Skin epidermis (tissue), 12 donors: ENCODE measurements around the gene ITGAL.
A peak's percentile ranks its signal among the peaks of the same experiment; 100 is the strongest.

Experiments used
- H3K27ac ChIP-seq, 21 experiments: fragments of 200-600 bp; sonication (generic) in 11 of 21; one replicate each; pipeline ENCODE4 v1.5.0; 2020; ENCODE audit warnings: mild to moderate bottlenecking in 3 of 21, inconsistent platforms in 2 of 21, moderate library complexity in 2 of 21
- H3K4me3 ChIP-seq, 7 experiments: fragments of 200-600 bp; sonication (generic) in 2 of 7; one replicate each; pipeline ENCODE4 v1.5.0; 2020; ENCODE audit warnings: inconsistent platforms in 2 of 7, mild to moderate bottlenecking in 2 of 7, moderate library complexity in 1 of 7

Gene ITGAL

DNA sequence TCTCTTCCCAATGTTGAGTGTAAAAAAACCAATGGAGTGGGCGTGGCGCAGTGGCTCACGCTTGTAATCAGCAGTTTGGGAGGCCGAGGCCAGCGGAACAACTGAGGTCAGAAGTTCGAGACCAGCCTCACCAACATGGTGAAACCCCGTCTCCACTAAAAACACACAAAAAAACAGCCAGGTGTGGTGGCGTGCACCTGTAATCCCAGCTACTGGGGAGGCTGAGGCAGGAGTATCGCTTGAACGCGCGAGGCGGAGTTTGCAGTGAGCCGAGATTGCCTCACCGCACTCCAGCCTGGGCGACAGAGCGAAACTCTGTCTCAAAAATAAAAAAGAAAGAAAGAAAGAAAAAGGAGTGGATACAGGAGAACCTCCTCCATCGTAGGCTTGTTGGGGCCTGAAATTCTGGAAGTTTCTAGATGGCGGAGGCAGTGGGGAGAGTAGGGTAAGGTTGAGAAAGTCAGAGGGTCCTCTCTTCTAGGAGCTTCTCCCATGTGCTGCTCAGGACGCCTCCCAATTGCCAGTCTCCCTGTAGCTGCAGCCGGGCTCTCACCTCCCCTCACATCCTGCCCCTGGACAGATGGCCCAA lies 86.3 kb downstream of the ITGAL start:
- Histone ChIP-seq H3K27ac (peak overlapping the region in 20 of 21 experiments; percentile 34 to 97 (median 90)), H3K4me3 (peak overlapping the region in 6 of 7 experiments; percentile 62 to 93 (median 82))

DNA sequence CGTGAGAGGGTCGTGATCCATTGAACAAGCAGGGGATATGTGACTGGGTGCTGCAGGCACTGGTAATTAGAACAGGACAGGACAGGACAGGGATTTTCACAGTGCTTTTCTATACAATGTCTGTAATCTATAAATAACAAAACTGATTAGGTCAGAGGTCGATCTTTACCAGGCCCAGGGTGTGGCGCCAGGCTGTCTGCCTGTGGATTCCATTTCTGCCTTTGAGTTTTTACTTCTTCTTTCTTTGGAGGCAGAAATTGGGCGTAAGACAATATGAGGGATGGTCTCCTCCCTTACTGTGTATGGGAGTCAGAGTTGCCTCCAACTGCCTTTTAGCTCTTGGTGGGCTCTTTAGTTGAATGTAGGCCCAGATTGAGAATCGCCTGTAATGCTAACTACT lies 87.1 kb downstream of the ITGAL start:
- peak overlapping the region in 5 of 21 experiments; percentile 13 to 97 (median 36) for H3K27ac ChIP-seq
- H3K4me3 ChIP-seq = no peak overlapping the region

DNA sequence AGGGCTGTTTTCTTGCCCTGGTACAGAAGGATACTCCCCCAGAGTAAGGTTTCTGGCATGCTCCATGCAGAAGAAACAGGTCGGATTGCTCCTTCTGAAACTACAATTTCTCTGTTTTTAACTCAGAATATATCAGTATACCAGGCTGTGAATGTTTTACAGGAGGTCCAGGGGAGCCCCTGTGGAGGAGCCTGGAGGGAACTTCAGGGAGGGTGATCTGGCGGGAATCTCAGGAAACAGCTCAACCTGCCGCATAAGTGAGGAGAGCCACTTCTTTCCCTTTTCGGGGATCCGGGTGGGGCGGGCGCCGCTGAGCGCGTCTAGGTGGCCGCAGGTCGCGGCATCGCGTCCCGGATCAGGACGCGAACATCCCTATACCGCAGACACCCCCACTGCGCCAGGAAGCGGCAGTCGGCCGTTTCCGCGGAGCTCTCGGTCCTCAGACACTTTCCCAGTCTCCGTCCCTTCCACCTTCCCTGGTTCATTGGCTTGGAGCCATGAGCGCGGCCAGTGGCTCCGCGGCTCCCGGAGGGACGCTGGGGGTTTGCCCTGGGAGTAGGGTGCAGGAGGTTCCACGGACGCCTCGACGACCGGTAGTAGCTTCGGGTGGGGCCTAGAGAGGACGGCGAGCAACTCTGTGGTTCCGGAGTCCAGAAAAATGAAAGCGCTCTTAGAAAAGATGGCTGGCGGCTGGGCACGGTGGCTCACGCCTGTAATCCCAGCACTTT lies 88.7 kb downstream of the ITGAL start:
- H3K4me3 ChIP-seq = peak overlapping the region; percentile 27 to 46 (median 37)
- peak overlapping the region in 20 of 21 experiments; percentile 10 to 90 (median 78) for H3K27ac ChIP-seq

DNA sequence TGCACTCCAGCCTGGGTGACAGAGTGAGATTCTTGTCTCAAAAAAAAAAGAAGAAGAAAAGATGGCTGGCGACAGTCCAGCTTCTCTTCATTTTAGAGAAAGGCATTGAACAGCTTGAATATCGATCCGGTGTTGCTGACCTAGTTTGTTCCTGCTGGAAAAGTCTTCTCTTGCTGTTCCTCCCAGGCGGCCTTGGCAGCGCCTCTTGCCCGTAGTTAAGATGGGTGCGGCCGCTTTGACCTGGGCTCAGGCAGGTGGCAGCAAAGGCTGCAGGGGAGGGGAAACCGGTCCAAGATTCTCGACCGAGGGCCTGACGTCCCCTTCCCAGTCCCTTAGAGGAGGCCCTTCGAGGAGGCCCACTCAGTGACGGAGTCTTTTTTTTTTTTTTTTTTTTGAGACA lies 89.5 kb downstream of the ITGAL start:
- peak overlapping the region in 6 of 7 experiments; percentile 31 to 46 (median 39) for H3K4me3 ChIP-seq

DNA sequence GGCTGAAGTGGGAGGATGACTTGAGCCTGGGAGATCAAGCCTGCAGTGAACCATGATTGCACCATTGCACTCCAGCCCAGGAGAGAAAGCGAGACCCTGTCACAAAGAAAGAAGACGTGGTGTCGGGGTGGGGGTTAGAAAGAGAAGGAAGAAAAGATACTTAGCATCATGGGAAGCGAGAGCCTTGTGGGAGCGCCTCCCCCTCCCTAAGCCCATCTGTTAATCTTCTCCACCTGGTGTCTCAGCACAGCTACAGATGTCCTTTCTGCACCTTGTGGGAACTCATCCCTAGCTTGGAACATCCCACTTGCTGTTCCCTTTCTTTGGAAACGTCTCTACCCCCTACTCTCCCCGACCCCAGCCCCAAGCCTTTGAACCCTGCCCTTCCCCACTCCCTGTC lies 93.0 kb downstream of the ITGAL start:
- Histone ChIP-seq H3K4me3 (no peak overlapping the region), H3K27ac (no peak overlapping the region)

More for the DNA sequence above, 89.5 kb downstream of the ITGAL start:
- peak overlapping the region in 18 of 21 experiments; percentile 10 to 90 (median 80) for H3K27ac ChIP-seq

DNA sequence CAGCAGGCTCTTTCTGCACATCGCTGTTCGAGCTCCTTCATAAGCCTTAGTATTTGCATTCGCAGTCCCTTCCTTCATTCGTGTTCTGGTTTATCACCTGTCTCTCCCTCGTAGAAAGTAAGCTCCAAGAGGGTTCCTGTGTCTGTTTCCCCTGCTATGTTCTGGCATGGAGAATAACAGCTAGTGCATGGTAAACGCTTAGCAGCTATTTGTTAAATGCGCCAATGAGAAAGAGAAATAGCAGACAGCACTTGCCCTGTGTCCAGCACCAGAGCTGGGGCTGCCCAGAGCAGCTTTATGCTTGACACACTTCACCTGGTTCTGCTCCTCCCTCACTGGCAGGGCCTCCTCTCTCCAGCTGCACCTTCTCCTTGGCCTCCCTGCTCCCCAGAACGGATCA lies 93.4 kb downstream of the ITGAL start:
- no peak overlapping the region for H3K4me3 ChIP-seq
- no peak overlapping the region for H3K27ac ChIP-seq

DNA sequence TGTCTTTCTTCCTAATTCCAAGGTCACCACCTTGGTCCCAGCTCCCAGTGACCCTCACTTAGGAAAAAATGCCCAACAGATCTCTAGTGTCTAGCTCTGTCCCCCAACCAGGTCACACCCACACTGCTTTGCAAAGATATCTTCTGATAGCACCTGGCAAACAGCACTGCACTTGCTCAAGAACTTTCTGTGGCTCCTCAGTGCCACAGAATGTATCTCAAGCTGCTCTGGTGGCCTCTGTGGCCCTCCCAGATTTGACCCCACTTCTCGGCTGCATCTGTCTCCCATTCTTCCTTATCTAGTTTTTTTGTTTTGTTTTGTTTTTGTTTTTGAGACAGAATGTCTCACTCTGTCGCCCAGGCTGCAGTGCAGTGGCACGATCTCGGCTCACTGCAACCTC lies 94.0 kb downstream of the ITGAL start:
- Histone ChIP-seq H3K27ac (peak overlapping the region in 5 of 21 experiments; percentile 23 to 83 (median 76)), H3K4me3 (no peak overlapping the region)

DNA sequence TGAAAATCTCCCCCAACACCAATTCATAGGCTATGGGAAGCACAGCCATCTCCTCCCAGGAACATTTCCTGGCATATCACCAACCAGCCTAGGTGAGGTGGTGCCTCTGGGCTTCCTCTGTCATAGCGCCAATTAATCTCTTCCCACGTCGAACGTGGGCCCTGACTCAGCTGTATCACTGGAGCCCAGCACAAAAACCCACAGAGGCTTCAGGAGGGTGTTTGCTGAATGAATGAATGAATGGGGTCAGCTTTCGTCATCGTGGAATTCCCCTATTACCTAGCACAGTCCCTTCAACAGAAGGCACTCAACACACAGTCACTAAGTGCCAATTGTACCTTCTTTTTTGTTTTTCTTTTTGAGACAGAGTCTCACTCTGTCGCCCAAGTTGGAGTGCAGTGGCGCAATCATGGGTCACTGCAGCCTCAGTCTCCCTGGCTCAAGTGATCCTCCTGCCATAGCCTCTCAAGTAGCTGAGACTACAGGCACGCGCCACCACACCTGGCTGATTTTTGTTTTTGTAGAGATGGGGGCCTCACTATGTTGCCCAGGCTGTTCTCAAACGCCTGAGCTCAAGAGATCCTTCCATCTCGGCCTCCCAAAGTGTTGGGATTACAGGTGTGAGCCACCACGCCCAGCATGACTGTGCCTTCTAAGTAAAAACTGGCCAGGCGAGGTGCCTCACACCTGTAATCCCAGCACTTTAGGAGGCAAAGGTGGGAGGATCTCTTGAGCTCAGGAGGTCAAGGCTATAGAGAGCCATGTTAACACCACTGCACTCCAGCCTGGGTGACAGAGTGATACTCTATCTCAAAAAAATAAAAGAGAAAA lies 94.8 kb downstream of the ITGAL start:
- H3K27ac ChIP-seq = peak overlapping the region in 19 of 21 experiments; percentile 5 to 85 (median 68)
- no peak overlapping the region for H3K4me3 ChIP-seq

DNA sequence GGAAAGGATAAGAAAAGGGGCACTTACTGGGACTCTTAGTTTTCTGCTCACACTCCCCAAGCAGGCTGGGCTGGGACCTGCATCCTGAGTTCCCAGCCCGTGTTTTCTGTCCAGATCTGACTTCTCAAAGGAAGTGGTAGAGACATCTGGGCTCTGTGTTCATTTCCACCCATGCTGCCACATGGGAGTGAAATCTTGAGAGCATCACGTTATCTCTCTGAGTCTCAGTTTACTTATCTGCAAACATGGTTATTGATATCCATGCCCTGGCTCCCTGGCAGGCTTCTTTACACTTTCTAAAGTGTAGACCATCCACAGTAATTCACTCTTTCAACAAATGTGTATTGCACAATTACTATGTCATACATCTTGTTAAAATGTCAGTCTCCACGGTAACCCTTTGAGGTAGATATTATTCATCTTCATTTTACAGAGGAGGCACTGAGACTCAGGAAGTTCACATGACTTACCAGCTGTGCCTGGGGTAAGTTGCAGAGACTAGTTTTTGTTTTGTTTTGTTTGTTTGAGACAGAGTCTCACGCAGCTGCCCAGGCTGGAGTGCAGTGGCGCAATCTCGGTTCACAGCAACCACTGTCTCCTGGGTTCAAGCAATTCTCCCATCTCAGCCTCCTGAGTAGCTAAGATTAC lies 95.6 kb downstream of the ITGAL start:
- H3K4me3 ChIP-seq = no peak overlapping the region
- peak overlapping the region in 19 of 21 experiments; percentile 5 to 85 (median 68) for H3K27ac ChIP-seq

DNA sequence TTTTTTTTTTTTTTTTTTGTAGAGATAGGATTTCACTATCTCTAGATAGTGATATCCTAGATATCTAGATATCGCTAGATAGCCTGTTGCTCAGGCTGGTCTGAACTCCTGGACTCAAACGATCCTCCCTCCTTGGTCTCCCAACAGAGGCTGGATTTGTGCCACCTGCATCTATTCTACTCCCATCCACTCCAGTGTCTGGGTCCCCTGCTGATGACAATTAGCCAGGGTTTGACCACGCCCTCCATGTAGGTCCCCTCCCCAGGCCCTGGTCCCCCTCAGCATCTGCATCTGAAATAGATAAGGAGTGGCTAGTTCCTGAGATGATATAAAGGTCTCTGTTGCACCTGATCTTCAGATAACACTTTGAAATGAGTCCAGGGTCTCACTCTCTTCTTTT lies 96.7 kb downstream of the ITGAL start:
- no peak overlapping the region for H3K4me3 ChIP-seq
- H3K27ac ChIP-seq = peak overlapping the region in 5 of 21 experiments; percentile 68 to 100 (median 79)

DNA sequence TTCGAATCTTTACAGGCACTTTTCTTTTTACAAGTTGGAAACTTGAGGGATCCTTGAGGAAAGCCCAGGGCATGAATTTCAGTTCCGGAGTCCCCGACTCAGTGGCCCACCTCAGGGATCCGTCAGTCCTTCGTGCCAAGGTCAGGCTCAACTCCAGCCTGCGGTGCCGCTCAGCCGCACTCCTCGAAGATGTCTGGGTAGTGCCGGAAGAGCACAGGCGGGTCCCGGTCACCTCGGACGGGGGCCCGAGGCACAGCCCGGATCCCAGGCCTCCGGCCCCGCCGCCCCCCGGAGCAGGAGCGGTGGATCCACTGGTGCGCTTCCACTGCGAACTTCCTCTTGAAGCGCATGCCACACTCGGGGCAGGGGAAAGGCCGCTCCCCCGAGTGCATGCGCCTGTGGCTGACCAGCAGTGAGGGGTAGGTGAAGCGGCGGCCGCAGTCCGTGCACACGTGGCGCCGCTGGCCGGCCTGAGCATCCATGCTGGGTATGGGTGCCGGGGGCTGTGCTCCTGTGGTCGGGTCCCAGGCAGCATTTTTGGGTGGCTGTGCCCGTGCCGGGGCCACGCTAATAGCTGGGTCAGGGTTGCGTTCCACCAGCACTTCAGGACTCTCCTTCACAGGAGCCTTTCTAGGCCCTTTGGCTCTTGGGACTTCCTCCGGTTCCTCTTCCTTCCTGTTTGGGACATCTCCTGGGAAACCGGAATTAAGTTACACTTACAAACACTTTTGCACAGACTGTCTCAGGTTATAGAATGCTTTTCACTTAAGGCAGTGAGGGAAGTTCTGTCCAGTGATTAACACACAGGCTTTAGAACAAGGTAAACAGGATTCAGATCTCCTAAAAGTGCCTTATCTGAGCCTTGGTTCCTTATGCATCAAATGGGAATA lies 97.4 kb downstream of the ITGAL start:
- Histone ChIP-seq H3K4me3 (peak overlapping the region in 1 of 7 experiments; percentile 37), H3K27ac (peak overlapping the region in 15 of 21 experiments; percentile 18 to 100 (median 98))

DNA sequence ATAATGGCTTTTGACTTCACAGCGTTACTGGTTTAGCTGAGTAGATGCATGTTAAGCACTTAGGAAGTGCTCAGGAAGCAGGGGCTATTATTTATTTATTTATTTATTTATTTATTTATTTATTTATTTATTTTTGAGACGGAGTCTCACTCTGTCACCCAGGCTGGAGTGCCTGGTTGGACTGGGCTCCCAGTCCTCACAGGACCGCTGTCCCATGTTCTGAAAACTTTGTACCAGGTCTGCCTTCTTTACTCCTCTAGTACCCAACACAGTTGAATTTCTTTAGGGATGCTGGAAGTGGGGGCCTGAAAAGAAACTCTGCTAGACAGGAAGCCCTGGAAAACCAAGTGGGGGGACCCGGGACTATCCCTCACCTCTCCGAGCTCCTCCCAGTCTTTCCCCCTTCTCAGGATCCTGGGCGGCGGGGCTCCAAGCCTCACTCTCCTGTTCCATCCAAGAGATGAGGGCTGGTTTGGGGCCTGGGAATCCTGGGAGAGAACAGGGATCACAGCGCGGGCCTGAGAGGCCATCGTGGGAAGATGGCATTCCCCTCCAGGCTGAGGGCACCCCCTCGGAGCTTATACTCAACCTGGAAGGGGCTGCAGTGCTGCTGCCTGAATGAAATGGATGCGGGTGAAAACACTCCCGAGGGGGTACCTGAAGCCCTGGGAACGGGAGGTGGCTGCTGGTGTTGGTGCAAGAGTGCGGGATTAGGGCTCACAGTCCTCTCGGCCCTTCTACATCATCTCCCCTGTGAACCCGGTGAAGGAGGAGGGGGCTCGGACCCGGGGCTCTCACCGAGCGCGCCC lies 98.3 kb downstream of the ITGAL start:
- Histone ChIP-seq H3K4me3 (peak overlapping the region; percentile 37 to 84 (median 66)), H3K27ac (peak overlapping the region; percentile 91 to 100 (median 98))

DNA sequence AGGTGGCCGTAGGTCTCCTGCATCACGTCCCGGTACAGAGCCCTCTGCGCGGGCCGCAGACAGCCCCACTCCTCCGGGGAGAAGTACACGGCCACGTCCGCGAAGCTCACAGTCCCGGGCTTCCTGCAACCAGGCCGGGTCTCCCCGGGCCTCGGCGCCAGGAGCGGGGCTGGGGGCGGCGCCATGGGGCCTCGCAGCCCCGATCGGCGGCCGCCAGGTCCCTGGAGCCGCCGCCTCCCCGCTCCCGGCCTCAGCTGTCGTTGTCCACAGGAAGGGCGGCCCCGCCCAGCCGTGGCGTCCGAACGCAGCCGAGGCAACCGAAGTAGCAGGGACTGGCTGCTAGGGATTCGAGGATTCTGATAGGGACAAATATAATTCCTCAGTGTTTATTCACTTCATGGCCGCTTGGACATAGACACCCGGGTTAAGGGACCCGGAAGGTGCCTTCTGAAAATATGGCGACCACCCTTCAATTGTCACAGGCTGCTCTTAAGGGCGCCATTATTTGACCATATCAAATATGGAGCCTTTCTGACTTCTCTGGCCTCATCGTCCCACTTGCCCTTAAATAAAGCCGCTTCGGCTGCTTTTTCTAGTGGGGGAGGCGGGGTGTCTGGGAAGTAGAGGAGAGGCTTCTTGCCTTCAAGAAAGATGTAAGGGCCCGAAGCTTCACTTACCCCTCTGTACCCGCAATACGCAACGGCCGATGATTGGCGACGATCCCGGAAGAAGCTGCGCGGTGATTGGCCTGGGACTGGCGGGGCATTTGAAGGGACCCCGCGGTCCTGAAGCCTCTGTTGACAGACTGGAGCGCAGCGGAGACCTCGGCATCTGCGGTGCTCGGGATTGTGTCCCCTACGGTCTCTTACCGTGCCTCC lies 99.1 kb downstream of the ITGAL start, which contains the start of gene ZNF688:
Gene ZNF688, minus strand, starts transcription at position 270 of the 878 bp plus-strand sequence. Its CDS starts 85 bp downstream, at position 185.
- Histone ChIP-seq H3K4me3 (peak within 1 kb of the TSS; percentile 37 to 84 (median 66)), H3K27ac (peak within 1 kb of the TSS; percentile 91 to 100 (median 98))
